HG02678 (cell line): Measurements from ENCODE around the gene FAM162B.
"Not testable (repeated sequence)": the region's sequence is repeated elsewhere in the genome, so short reads cannot be mapped to it uniquely, and the experiment has no call there.

Experiments used
- ATAC-seq: cut with Tn5 transposase; IDR thresholded peaks from one replicate; pipeline ENCODE4 v1.9.1; 2021; ENCODE audit warnings: mild to moderate bottlenecking, moderate library complexity; ENCODE audit not compliant: unreplicated experiment

FAM162B gene

GRCh38 chr6:116730513-116730912 lies 35.0 kb downstream of the FAM162B start:
- ATAC-seq = no peak

- no peak for ATAC-seq
Observed at GRCh38 chr6:116726947-116727346, 38.6 kb downstream of the FAM162B start.

DNA sequence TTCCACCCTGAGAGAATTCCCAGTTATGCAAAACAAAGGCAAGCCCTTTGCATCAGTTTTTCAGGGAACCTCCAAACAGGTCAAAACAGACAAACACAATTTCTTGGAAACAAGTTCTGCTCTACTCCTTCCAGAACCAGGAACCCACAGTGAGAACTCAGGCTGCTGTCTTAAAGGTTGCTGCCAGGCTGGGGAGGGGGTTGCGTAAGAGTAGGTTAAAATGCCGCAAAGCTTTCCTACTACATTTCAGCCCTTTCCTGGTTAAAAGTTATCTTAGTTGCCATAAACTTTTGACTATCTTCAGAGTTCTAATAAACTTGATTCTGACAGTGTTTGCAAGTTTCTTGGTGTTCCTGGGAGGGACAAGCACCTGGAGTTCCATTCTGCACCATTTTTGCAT lies 50.8 kb downstream of the FAM162B start:
- ATAC-seq = no peak

DNA sequence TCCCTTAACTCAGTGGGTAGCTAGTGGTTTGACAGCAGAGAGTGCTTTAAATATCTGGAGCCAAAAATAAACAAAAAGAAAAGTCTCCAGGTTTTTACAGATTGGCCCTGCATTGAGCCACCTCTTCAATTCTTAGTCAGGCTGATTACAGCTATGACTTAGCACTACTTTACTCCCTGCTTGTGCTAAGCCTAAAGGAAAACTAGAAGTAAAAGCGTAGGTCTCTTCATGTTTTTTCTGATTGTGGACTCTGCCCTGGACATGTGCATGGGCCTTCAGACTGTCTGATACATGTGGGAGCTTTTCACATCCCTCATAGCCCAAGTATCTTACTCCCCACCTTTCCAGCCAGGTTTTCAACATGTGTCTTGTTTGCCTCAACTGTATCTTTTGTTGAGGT lies 51.2 kb downstream of the FAM162B start:
- ATAC-seq = no peak

GRCh38 chr6:116705917-116706316 lies 59.6 kb downstream of the FAM162B start:
- no peak for ATAC-seq

- not testable (repeated sequence) for ATAC-seq
Observed at GRCh38 chr6:116703888-116704287, 61.6 kb downstream of the FAM162B start.
